Measurements from ENCODE around the gene POLDIP2.

Gene POLDIP2

DNA sequence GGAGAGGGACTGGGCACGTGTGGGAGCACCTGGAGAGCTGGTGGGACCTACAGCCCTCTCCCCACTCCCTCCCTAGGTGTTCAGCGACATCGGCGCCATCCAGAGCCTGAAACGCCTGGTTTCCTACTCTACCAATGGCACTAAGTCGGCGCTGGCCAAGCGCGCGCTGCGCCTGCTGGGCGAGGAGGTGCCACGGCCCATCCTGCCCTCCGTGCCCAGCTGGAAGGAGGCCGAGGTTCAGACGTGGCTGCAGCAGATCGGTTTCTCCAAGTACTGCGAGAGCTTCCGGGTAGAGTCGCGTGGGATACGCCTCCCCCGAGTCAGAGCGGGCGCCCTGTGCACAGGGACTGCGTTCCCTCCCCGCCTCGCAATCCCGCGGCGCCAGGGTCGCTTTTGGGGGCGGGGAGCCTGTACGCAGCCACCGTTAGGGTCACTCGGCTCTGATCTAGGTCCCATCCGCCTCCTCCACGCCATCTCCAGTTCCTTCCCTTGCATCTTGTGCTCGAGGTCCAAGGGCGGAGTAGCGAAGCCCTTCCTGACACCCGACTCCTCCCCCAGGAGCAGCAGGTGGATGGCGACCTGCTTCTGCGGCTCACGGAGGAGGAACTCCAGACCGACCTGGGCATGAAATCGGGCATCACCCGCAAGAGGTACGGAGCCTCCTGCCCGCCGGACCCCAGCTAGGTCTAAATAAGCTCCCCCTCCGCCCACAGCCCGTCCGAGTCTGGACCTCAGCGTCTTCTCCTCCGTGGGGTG, 27.1 kb upstream of the POLDIP2 start:
- Histone ChIP-seq H3K9ac (ENCODE audit: low read depth, low read length) (peak overlapping the region; percentile 63), H4K20me1 (ENCODE audit: insufficient read depth, low read length) (no peaks in the 10 kb centered on the region), H3K4me2 (ENCODE audit: insufficient read depth, low read length) (peak overlapping the region; percentile 79), H3K4me3 (ENCODE audit: low read depth in 1 of 2, low read length in 2 of 2) (peak overlapping the region; percentile 33 to 85; a peak in 3 of 4 replicates), H3K27ac (ENCODE audit: low read length) (peak overlapping the region; percentile 73), H3K79me2 (ENCODE audit: insufficient read depth, low read length) (no peaks in the 10 kb centered on the region), H3K9me3 (ENCODE audit: insufficient read depth, low read length, severe bottlenecking) (no peaks in the 10 kb centered on the region), H3K27me3 (ENCODE audit: insufficient read depth, low read length, poor library complexity) (no peaks in the 10 kb centered on the region), H3K4me1 (ENCODE audit: insufficient read depth, low read length) (peaks cover 21% of the 10 kb centered on the region), H2AFZ (ENCODE audit: low read depth, low read length) (peak overlapping the region; percentile 89), H3K36me3 (ENCODE audit: insufficient read depth, low read length) (no peaks in the 10 kb centered on the region)
- ATAC-seq (ENCODE audit: insufficient read depth, low read depth) (peak; percentile 97), DNase-seq (peak; percentile 70)
- TF ChIP-seq, protein P1, sequence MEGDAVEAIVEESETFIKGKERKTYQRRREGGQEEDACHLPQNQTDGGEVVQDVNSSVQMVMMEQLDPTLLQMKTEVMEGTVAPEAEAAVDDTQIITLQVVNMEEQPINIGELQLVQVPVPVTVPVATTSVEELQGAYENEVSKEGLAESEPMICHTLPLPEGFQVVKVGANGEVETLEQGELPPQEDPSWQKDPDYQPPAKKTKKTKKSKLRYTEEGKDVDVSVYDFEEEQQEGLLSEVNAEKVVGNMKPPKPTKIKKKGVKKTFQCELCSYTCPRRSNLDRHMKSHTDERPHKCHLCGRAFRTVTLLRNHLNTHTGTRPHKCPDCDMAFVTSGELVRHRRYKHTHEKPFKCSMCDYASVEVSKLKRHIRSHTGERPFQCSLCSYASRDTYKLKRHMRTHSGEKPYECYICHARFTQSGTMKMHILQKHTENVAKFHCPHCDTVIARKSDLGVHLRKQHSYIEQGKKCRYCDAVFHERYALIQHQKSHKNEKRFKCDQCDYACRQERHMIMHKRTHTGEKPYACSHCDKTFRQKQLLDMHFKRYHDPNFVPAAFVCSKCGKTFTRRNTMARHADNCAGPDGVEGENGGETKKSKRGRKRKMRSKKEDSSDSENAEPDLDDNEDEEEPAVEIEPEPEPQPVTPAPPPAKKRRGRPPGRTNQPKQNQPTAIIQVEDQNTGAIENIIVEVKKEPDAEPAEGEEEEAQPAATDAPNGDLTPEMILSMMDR (IDR thresholded peaks at IDR 0.05; ENCODE audit: borderline replicate concordance, extremely low read depth, low read length, poor library complexity, severe bottlenecking) = no peak
- no peak for TF ChIP-seq EZH2 (IDR thresholded peaks at IDR 0.05; ENCODE audit: borderline replicate concordance, low read depth, low read length, severe bottlenecking)

DNA sequence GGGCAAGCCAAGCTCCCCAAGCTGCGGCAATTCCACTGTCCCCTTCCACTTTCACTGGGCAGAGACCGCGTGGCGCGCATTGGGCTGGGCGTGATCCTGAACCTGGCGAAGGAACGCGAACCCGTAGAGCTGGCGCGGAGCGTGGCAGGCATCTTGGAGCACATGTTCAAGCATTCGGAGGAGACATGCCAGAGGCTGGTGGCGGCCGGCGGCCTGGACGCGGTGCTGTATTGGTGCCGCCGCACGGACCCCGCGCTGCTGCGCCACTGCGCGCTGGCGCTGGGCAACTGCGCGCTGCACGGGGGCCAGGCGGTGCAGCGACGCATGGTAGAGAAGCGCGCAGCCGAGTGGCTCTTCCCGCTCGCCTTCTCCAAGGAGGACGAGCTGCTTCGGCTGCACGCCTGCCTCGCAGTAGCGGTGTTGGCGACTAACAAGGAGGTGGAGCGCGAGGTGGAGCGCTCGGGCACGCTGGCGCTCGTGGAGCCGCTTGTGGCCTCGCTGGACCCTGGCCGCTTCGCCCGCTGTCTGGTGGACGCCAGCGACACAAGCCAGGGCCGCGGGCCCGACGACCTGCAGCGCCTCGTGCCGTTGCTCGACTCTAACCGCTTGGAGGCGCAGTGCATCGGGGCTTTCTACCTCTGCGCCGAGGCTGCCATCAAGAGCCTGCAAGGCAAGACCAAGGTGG, 24.0 kb upstream of the POLDIP2 start:
- DNase-seq (no peak), ATAC-seq (ENCODE audit: insufficient read depth, low read depth) (no peak)
- no peaks in the 10 kb centered on the region for H3K27me3 ChIP-seq (ENCODE audit: insufficient read depth, low read length, poor library complexity)
- no peak overlapping the region for H3K27ac ChIP-seq (ENCODE audit: low read length)
- no peak overlapping the region for H3K4me2 ChIP-seq (ENCODE audit: insufficient read depth, low read length)
- H3K9ac ChIP-seq (ENCODE audit: low read depth, low read length) = no peak overlapping the region
- peaks cover 21% of the 10 kb centered on the region for H3K4me1 ChIP-seq (ENCODE audit: insufficient read depth, low read length)
- no peak overlapping the region for H3K4me3 ChIP-seq (ENCODE audit: low read depth in 1 of 2, low read length in 2 of 2)
- no peaks in the 10 kb centered on the region for H3K9me3 ChIP-seq (ENCODE audit: insufficient read depth, low read length, severe bottlenecking)
- H3K79me2 ChIP-seq (ENCODE audit: insufficient read depth, low read length) = no peaks in the 10 kb centered on the region
- no peaks in the 10 kb centered on the region for H3K36me3 ChIP-seq (ENCODE audit: insufficient read depth, low read length)
- H2AFZ ChIP-seq (ENCODE audit: low read depth, low read length) = no peak overlapping the region
- no peak for TF ChIP-seq EZH2 (IDR thresholded peaks at IDR 0.05; ENCODE audit: borderline replicate concordance, low read depth, low read length, severe bottlenecking)
- TF ChIP-seq, protein P1 (IDR thresholded peaks at IDR 0.05; ENCODE audit: borderline replicate concordance, extremely low read depth, low read length, poor library complexity, severe bottlenecking) = no peak
- no peaks in the 10 kb centered on the region for H4K20me1 ChIP-seq (ENCODE audit: insufficient read depth, low read length)

DNA sequence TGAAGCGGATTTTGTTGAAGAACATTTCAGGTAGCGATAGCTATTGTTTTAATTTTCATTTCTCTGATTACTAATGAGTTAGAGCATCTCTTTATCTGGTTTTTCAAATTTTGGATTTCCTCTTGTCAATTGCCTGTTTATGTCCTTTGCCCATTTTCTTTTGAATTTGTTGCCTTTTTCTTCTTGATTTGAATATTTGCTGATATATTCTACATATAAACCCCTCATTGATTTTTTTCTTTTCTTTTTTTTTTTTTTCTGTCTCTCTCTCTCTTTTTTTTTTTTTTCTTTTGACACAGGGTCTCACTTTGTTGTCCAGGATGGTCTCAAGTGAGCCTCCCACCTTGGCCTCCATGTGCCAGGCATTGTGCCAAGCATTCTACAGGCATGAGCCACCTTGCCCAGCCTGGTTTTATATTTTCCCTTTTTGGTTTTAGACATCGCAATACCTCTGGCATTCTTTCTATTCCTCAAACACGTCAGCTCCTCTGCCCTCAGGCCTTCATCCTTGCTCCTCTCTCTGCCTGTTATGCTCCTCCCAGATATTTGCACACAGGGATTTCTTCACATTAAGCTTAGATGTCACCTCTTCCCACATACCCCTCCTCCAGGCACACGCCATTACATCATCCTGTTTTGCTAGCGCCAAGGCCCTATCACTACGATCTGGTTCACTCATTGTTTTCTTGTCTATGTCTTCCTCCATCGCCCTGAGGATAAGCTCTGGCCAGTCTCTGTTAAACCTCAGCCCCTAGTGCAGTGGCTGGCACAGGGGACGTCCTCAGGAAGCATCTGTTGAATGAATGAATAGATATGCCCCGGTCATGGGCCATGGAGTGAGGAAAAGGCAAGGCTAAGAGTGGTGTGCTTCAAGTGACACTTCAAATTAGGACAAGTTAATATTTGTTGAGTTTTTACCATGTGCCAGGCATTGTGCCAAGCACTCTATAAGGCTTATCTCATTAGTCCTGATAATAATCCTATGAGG, 22.8 kb upstream of the POLDIP2 start:
- Histone ChIP-seq H3K27me3 (ENCODE audit: insufficient read depth, low read length, poor library complexity) (no peaks in the 10 kb centered on the region), H3K27ac (ENCODE audit: low read length) (no peak overlapping the region), H4K20me1 (ENCODE audit: insufficient read depth, low read length) (no peaks in the 10 kb centered on the region), H3K79me2 (ENCODE audit: insufficient read depth, low read length) (no peaks in the 10 kb centered on the region), H2AFZ (ENCODE audit: low read depth, low read length) (no peak overlapping the region), H3K4me3 (ENCODE audit: low read depth in 1 of 2, low read length in 2 of 2) (no peak overlapping the region), H3K9ac (ENCODE audit: low read depth, low read length) (no peak overlapping the region), H3K36me3 (ENCODE audit: insufficient read depth, low read length) (no peaks in the 10 kb centered on the region), H3K4me2 (ENCODE audit: insufficient read depth, low read length) (no peak overlapping the region), H3K9me3 (ENCODE audit: insufficient read depth, low read length, severe bottlenecking) (no peaks in the 10 kb centered on the region), H3K4me1 (ENCODE audit: insufficient read depth, low read length) (peaks cover 16% of the 10 kb centered on the region)
- DNase-seq (no peak), ATAC-seq (ENCODE audit: insufficient read depth, low read depth) (no peak)
- TF ChIP-seq, protein P1 (IDR thresholded peaks at IDR 0.05; ENCODE audit: borderline replicate concordance, extremely low read depth, low read length, poor library complexity, severe bottlenecking) = no peak
- no peak for TF ChIP-seq EZH2 (IDR thresholded peaks at IDR 0.05; ENCODE audit: borderline replicate concordance, low read depth, low read length, severe bottlenecking)
